Uterus (tissue), 2 donors: Measurements from ENCODE around the gene USHBP1.

Source experiments
- CTCF ChIP-seq, 4 experiments: fragments of 200-600 bp in 2 of 4; fragments of 450-650 bp in 2 of 4; sonication (generic) in 2 of 4; IDR thresholded peaks; one replicate each; pipeline ENCODE4 v1.5.1; 2016 to 2019; ENCODE audit warnings: antibody characterized with exemption in 4 of 4, mild to moderate bottlenecking in 2 of 4, moderate library complexity in 1 of 4
- POLR2A ChIP-seq, 2 donors: fragments of 450-650 bp; IDR thresholded peaks; one replicate each; pipeline ENCODE4 v1.6.1; 2016; ENCODE audit warnings: antibody characterized with exemption in 2 of 2, mild to moderate bottlenecking in 1 of 2, moderate library complexity in 1 of 2

DNA sequence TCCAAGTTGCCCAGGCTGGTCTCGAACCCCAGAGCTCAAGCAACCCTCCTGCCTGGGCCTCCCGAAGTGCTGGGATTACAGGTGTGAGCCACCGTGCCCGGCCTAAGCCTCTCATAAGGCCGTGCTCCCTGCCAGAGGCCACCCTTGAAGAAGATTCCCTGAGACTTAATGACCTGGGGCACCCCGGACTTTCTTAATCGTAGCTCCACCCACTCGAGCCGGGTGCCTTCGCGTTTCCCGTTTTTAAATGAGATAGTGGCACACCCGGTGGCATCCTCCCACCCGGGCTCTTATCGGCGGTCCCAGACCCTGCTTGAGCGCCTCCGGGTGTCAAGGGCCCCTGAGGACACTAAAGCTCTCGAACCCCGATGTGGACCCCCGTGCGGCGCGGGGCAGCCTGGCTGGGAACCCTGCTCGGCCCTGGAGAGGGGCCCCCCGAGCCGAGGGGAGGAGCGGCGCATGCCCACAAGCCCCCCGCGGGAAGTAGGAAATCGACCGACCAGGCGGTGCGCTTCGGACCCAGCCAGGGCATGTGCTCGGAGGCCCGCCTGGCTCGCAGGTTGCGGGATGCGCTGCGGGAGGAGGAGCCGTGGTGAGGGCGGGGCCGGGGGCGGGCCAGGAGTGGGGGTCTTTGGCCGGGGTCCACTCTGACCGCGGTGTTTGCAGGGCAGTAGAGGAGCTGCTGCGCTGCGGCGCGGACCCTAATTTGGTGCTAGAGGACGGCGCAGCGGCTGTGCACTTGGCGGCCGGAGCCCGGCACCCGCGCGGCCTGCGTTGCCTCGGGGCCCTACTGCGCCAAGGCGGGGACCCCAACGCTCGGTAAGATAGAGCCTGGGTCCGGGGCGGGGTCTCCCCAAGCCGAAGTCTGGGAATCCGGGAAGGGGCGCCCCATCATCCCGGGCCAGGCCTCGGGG lies 17.1 kb upstream of the USHBP1 start, which contains the start of gene ANKLE1:
- TF ChIP-seq POLR2A (IDR thresholded peaks at IDR 0.05): no peak
- TF ChIP-seq CTCF (IDR thresholded peaks at IDR 0.05): no peak
